ENCODE data around the gene HBB.

HBB gene

GRCh38 chr11:5247472-5248192 is 20.8 kb upstream of the HBB start:
- no peak for DNase-seq (ENCODE audit: low read depth)

- no peak for DNase-seq (ENCODE audit: low read depth)
Measured at GRCh38 chr11:5246772-5247471, 20.1 kb upstream of the HBB start.

GRCh38 chr11:5245155-5245554 is 18.3 kb upstream of the HBB start:
- DNase-seq (ENCODE audit: low read depth) = no peak

GRCh38 chr11:5243816-5244180 is 16.9 kb upstream of the HBB start:
- DNase-seq (ENCODE audit: low read depth) = no peak

- DNase-seq (ENCODE audit: low read depth) = no peak
Measured at GRCh38 chr11:5242933-5243815, 16.3 kb upstream of the HBB start.

- DNase-seq (ENCODE audit: low read depth) = no peak
Measured at GRCh38 chr11:5242208-5242607, 15.3 kb upstream of the HBB start.

GRCh38 chr11:5241458-5241857 is 14.6 kb upstream of the HBB start:
- no peak for DNase-seq (ENCODE audit: low read depth)

- DNase-seq (ENCODE audit: low read depth) = no peak
Measured at GRCh38 chr11:5240458-5240857, 13.6 kb upstream of the HBB start.

GRCh38 chr11:5240056-5240455 is 13.2 kb upstream of the HBB start:
- no peak for DNase-seq (ENCODE audit: low read depth)

- no peak for DNase-seq (ENCODE audit: low read depth)
Measured at GRCh38 chr11:5239046-5239445, 12.2 kb upstream of the HBB start.

- DNase-seq (ENCODE audit: low read depth) = no peak
Measured at GRCh38 chr11:5238486-5238885, 11.6 kb upstream of the HBB start.

- no peak for DNase-seq (ENCODE audit: low read depth)
Measured at GRCh38 chr11:5237420-5237819, 10.5 kb upstream of the HBB start.

- no peak for DNase-seq (ENCODE audit: low read depth)
Measured at GRCh38 chr11:5235364-5236095, 8.7 kb upstream of the HBB start.

GRCh38 chr11:5234381-5234834 is 7.5 kb upstream of the HBB start, which contains the start of gene HBD:
Gene HBD (minus strand): TSS chr11:5234483. CDS start chr11:5234433, 50 bp downstream.
- DNase-seq (ENCODE audit: low read depth) = no peak

- DNase-seq (ENCODE audit: low read depth) = no peak
Measured at GRCh38 chr11:5233307-5233706, 6.4 kb upstream of the HBB start.

GRCh38 chr11:5232821-5233220 is 6.0 kb upstream of the HBB start:
- no peak for DNase-seq (ENCODE audit: low read depth)

- no peak for DNase-seq (ENCODE audit: low read depth)
Measured at GRCh38 chr11:5232176-5232575, 5.3 kb upstream of the HBB start.

GRCh38 chr11:5231111-5231510 is 4.2 kb upstream of the HBB start:
- DNase-seq (ENCODE audit: low read depth) = no peak

GRCh38 chr11:5230266-5230665 is 3.4 kb upstream of the HBB start:
- no peak for DNase-seq (ENCODE audit: low read depth)

- DNase-seq (ENCODE audit: low read depth) = no peak
Measured at GRCh38 chr11:5229796-5230195, 2.9 kb upstream of the HBB start.

- no peak for DNase-seq (ENCODE audit: low read depth)
Measured at GRCh38 chr11:5229356-5229755, 2.5 kb upstream of the HBB start.

- DNase-seq (ENCODE audit: low read depth) = no peak
Measured at GRCh38 chr11:5228124-5228523, 1.3 kb upstream of the HBB start.
